IMR-90 (cell line): ENCODE data around the gene BSPRY. TPM values are rescaled to one million over a fixed set of nuclear protein-coding genes. Genes with fewer than 3 reads are reported as not detected.
A peak's percentile ranks its signal among the peaks of the same experiment; 100 is the strongest.

ENCODE experiments used
- ATAC-seq: fragments of 200-7000 bp; cut with Tn5 transposase; 2 replicates; pipeline ENCODE4 v1.9.1; 2020; ENCODE audit warnings: low read depth, mild to moderate bottlenecking, moderate library complexity
- BruUV-seq: library from RNA; stranded (reverse); fragments of 400-500 nt; replicated peaks from 2 replicates; lab custom pipeline; 2021; lab: Mats Ljungman, UMichigan
- CTCF ChIA-PET: fragments of 300-600 bp; formaldehyde crosslinking; extraction: SDS; loops from one replicate; lab custom pipeline; 2021; ENCODE audit warnings: antibody characterized with exemption; lab: Yijun Ruan, JAX
- POLR2A ChIA-PET: fragments of 300-600 bp; sonication (Branson Sonifier 250); formaldehyde crosslinking; loops from one replicate; lab custom pipeline; 2022; ENCODE audit warnings: antibody characterized with exemption; ENCODE audit not compliant: unreplicated experiment; lab: Charles Lee
- DNase-seq: peaks from one replicate; pipeline ENCODE4 v3.0.0; 2013
- H2AFZ ChIP-seq: replicated peaks from 2 replicates; pipeline ENCODE3; 2013; ENCODE audit warnings: low read length, mild to moderate bottlenecking; ENCODE audit not compliant: poor library complexity
- H2AK5ac ChIP-seq: 2 replicates; pipeline ENCODE4 v1.6.1; 2013; ENCODE audit warnings: low read depth, low read length, inconsistent platforms
- H2AK9ac ChIP-seq: replicated peaks from 2 replicates; pipeline ENCODE3; 2013; ENCODE audit warnings: mild to moderate bottlenecking, low read depth, low read length, moderate library complexity; ENCODE audit not compliant: poor library complexity
- H2BK120ac ChIP-seq: 2 replicates; pipeline ENCODE4 v1.6.1; 2013; ENCODE audit warnings: low read depth, low read length, inconsistent platforms
- H2BK15ac ChIP-seq: 3 replicates; pipeline ENCODE4 v1.6.1; 2013; ENCODE audit warnings: low read depth, low read length, inconsistent platforms
- H2BK20ac ChIP-seq: 2 replicates; pipeline ENCODE4 v1.6.1; 2013; ENCODE audit warnings: low read depth, mild to moderate bottlenecking, inconsistent platforms, low read length, moderate library complexity
- H2BK5ac ChIP-seq: 2 replicates; pipeline ENCODE4 v1.6.1; 2013; ENCODE audit warnings: mild to moderate bottlenecking, low read depth, low read length, inconsistent platforms; ENCODE audit not compliant: poor library complexity, severe bottlenecking
- H3K14ac ChIP-seq: replicated peaks from 2 replicates; pipeline ENCODE4 v1.6.1; 2013; ENCODE audit warnings: low read depth, low read length, inconsistent platforms
- H3K18ac ChIP-seq: 2 replicates; pipeline ENCODE4 v1.6.1; 2013; ENCODE audit warnings: low read depth, low read length, control low read depth
- H3K23ac ChIP-seq: 2 replicates; pipeline ENCODE4 v1.6.1; 2013; ENCODE audit warnings: low read depth, low read length, inconsistent platforms
- H3K27ac ChIP-seq: 2 replicates; pipeline ENCODE4 v1.5.1; 2013; ENCODE audit warnings: mild to moderate bottlenecking, control low read depth, low read length; ENCODE audit not compliant: insufficient read depth
- H3K27me3 ChIP-seq: 2 replicates; pipeline ENCODE4 v1.6.1; 2013; ENCODE audit warnings: low read length; ENCODE audit not compliant: control insufficient read depth, insufficient read depth
- H3K36me3 ChIP-seq: 2 replicates; pipeline ENCODE4 v1.6.1; 2013; ENCODE audit warnings: low read length, mixed read lengths; ENCODE audit not compliant: control insufficient read depth, insufficient read depth
- H3K4ac ChIP-seq: 2 replicates; pipeline ENCODE4 v1.6.1; 2013; ENCODE audit warnings: low read depth, low read length, inconsistent platforms
- H3K4me1 ChIP-seq: 2 replicates; pipeline ENCODE4 v1.6.1; 2013; ENCODE audit warnings: low read length, mixed read lengths; ENCODE audit not compliant: control insufficient read depth, insufficient read depth
- H3K4me2 ChIP-seq: 2 replicates; pipeline ENCODE4 v1.6.1; 2013; ENCODE audit warnings: low read depth, mild to moderate bottlenecking, control low read depth, low read length, moderate library complexity
- H3K4me3 ChIP-seq: 2 replicates; pipeline ENCODE4 v1.5.1; 2013; ENCODE audit warnings: low read depth, mild to moderate bottlenecking, control low read depth, low read length, moderate library complexity; ENCODE audit not compliant: insufficient read depth
- H3K56ac ChIP-seq: 2 replicates; pipeline ENCODE4 v1.6.1; 2013; ENCODE audit warnings: low read length, inconsistent platforms; ENCODE audit not compliant: insufficient read depth; ENCODE audit errors: extremely low read depth
- H3K79me1 ChIP-seq, 2 experiments: 2 replicates each; pipeline ENCODE4 v1.6.1; 2013; ENCODE audit warnings: low read length in 2 of 2, inconsistent platforms in 1 of 2, low read depth in 1 of 2
- H3K9ac ChIP-seq: 2 replicates; pipeline ENCODE4 v1.6.1; 2013; ENCODE audit warnings: low read depth, low read length, control low read depth
- H3K9me1 ChIP-seq: 2 replicates; pipeline ENCODE4 v1.6.1; 2013; ENCODE audit warnings: low read length, inconsistent platforms; ENCODE audit not compliant: insufficient read depth
- H3K9me3 ChIP-seq: 2 replicates; pipeline ENCODE4 v1.6.1; 2013; ENCODE audit warnings: low read length; ENCODE audit not compliant: control insufficient read depth, insufficient read depth
- H4K20me1 ChIP-seq: 2 replicates; pipeline ENCODE4 v1.6.1; 2013; ENCODE audit warnings: low read length, inconsistent platforms; ENCODE audit not compliant: insufficient read depth
- H4K5ac ChIP-seq: 2 replicates; pipeline ENCODE4 v1.6.1; 2013; ENCODE audit warnings: mild to moderate bottlenecking, low read depth, low read length, control low read depth
- H4K8ac ChIP-seq, 2 experiments: 2 replicates each; pipeline ENCODE4 v1.6.1; 2013; ENCODE audit warnings: low read depth in 2 of 2, low read length in 2 of 2, control low read depth in 1 of 2, inconsistent platforms in 1 of 2
- H4K91ac ChIP-seq: 2 replicates; pipeline ENCODE4 v1.6.1; 2013; ENCODE audit warnings: low read depth, low read length, inconsistent platforms; ENCODE audit not compliant: insufficient read depth
- FOS ChIP-seq: fragments of 150-350 bp; IDR thresholded peaks from 2 replicates; pipeline ENCODE4 v1.6.1; 2016; ENCODE audit warnings: low read depth, low read length
- MAFK ChIP-seq: IDR thresholded peaks from 2 replicates; pipeline ENCODE4 v1.6.1; 2012; ENCODE audit warnings: low read depth, low read length, improper control_type of control experiment
- NFE2L2 ChIP-seq: fragments of 150-350 bp; IDR thresholded peaks from 2 replicates; pipeline ENCODE4 v1.6.1; 2016; ENCODE audit warnings: low read depth, mild to moderate bottlenecking, low read length
- POLR2A ChIP-seq: IDR thresholded peaks from 2 replicates; pipeline ENCODE4 v1.6.1; 2012; ENCODE audit warnings: mild to moderate bottlenecking, low read depth, low read length
- RFX5 ChIP-seq: IDR thresholded peaks from 2 replicates; pipeline ENCODE4 v1.8.0; 2012; ENCODE audit warnings: low read depth, mild to moderate bottlenecking, low read length, moderate library complexity
- WGBS, 2 experiments: methylation state at CpG; one replicate each; pipeline versions ENCODE4 v1.1.5 to v1.1.7; 2013; ENCODE audit warnings: missing lambda C conversion rate in 2 of 2; ENCODE audit not compliant: insufficient read length in 1 of 2; ENCODE audit errors: extremely low coverage in 2 of 2; 5-methylcytosine and 5-hydroxymethylcytosine counted together
- dilution Hi-C: fragments of 300-500 bp; cut with HindIII; formaldehyde crosslinking; loops from one replicate; pipeline ENCODE4 v1.14.3; 2018; ENCODE audit warnings: low sequenced_read_pairs; ENCODE audit not compliant: unreplicated experiment
- in situ Hi-C: fragments of 300-500 bp; cut with MboI; formaldehyde crosslinking; loops from 3 replicates; pipeline ENCODE4 v1.14.3; 2019; ENCODE audit warnings: low sequenced_read_pairs, inconsistent platforms, mixed read lengths
- intact Hi-C: fragments of 100-400 bp; cut with micrococcal nuclease; formaldehyde crosslinking; loops from 2 replicates; pipeline ENCODE4 v1.10.0; 2022
- polyA plus RNA-seq, 3 experiments: library from polyadenylated mRNA; depleted of rRNA; stranded (reverse); fragments of >200 nt; gene quantifications; 2 replicates each; pipeline ENCODE4 v1.2.3, GENCODE V29; 2012; ENCODE audit warnings: low replicate concordance in 1 of 3
- total RNA-seq: library from RNA; depleted of rRNA; stranded (reverse); fragments of >200 nt; gene quantifications from 2 replicates; pipeline ENCODE4 v1.2.3, GENCODE V29; 2012
- TF ChIP-seq, protein P1 (sequence below): fragments of 150-350 bp; IDR thresholded peaks from 2 replicates; pipeline ENCODE4 v1.6.1; 2017; ENCODE audit warnings: mild to moderate bottlenecking, antibody characterized with exemption, low read length, low read depth
- TF ChIP-seq, protein P2 (sequence below): conservative IDR thresholded peaks from 2 replicates; pipeline ENCODE4 v1.5.1; 2012; ENCODE audit warnings: mild to moderate bottlenecking, low read depth, low read length, improper control_type of control experiment

BSPRY gene
- total and polyA plus RNA-seq, 2 of the 4 experiments (the other 2 are of a cell fraction) = not detected

- TF ChIP-seq, protein P1, sequence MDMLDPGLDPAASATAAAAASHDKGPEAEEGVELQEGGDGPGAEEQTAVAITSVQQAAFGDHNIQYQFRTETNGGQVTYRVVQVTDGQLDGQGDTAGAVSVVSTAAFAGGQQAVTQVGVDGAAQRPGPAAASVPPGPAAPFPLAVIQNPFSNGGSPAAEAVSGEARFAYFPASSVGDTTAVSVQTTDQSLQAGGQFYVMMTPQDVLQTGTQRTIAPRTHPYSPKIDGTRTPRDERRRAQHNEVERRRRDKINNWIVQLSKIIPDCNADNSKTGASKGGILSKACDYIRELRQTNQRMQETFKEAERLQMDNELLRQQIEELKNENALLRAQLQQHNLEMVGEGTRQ = peak; percentile 11; the same call in 1 of the 2 replicates
- TF ChIP-seq POLR2A (no peak), FOS (no peak)
Observed at GRCh38 chr9:113340011-113340699, 9.2 kb upstream of the BSPRY start, which contains the start of gene WDR31 (continued).

DNA sequence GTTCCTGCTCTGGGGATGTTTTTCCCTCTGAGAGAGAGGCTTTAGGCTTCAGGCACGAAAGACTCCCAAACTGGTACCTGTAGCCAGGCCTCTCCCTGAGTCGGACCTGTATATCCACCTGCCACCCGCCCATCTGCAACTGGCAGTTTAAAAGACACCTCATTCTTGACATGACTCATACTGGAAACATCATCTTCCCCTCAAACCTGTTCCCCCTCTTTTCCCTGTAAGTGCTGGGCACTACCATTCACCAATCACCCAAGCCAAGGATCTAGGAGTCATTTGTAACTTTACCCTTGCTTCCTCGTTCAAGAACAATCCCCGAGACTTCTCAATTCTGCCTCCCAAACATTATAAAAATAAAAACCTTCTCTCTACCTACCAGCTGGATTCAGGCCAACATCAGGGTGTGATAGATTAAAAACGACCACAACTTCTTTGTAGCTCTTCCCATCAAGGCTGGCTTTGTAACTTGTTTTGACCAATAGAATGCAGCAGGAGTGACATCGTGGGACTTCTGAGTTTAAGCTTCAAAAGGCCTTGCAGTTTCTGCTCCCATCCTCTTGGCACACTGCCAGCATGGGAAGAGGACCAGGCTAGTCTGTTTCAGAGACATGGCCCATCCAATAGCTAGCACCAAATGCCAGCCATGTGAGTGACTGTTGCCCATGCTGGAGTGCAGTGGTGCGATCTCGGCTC is 7.5 kb upstream of the BSPRY start:
- in situ Hi-C loops = no loop called here
- intact Hi-C loops = no loop called here
- CTCF ChIA-PET = no interaction called here

More for the DNA sequence above, 7.5 kb upstream of the BSPRY start:
- no peak for DNase-seq
- no peak overlapping the region for H4K91ac ChIP-seq
- TF ChIP-seq, protein P2, sequence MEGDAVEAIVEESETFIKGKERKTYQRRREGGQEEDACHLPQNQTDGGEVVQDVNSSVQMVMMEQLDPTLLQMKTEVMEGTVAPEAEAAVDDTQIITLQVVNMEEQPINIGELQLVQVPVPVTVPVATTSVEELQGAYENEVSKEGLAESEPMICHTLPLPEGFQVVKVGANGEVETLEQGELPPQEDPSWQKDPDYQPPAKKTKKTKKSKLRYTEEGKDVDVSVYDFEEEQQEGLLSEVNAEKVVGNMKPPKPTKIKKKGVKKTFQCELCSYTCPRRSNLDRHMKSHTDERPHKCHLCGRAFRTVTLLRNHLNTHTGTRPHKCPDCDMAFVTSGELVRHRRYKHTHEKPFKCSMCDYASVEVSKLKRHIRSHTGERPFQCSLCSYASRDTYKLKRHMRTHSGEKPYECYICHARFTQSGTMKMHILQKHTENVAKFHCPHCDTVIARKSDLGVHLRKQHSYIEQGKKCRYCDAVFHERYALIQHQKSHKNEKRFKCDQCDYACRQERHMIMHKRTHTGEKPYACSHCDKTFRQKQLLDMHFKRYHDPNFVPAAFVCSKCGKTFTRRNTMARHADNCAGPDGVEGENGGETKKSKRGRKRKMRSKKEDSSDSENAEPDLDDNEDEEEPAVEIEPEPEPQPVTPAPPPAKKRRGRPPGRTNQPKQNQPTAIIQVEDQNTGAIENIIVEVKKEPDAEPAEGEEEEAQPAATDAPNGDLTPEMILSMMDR = no peak
- no peak for TF ChIP-seq POLR2A
- no peak for TF ChIP-seq MAFK
- no peak for TF ChIP-seq RFX5
- no peak for TF ChIP-seq NFE2L2
- dilution Hi-C loops = no loop called here
- no peaks in the 10 kb centered on the region for H3K4me1 ChIP-seq
- H2BK5ac ChIP-seq = no peak overlapping the region
- no peak overlapping the region for H3K23ac ChIP-seq
- no peak overlapping the region for H3K27ac ChIP-seq
- no peak overlapping the region for H3K4me3 ChIP-seq
- H3K79me1 ChIP-seq = peaks cover 0 to 4% of the 10 kb centered on the region in 2 experiments; a peak in 1 of 4 replicates
- no peak overlapping the region for H3K18ac ChIP-seq
- no peaks in the 10 kb centered on the region for H3K36me3 ChIP-seq
- H2AK5ac ChIP-seq = no peak overlapping the region
- H2BK15ac ChIP-seq = no peak overlapping the region
- WGBS, 2 experiments = 87 to 100% methylated on average over 2 of the region's 9 CpGs
- peak overlapping the region; percentile 49 for H2AFZ ChIP-seq
- no TSS peak for BruUV-seq
- no peak overlapping the region for H4K8ac ChIP-seq
- H3K4me2 ChIP-seq = no peak overlapping the region
- H4K5ac ChIP-seq = no peak overlapping the region
- H2BK120ac ChIP-seq = no peak overlapping the region
- 0 out of 2 replicates have a peak, but pooled peaks cover 3% of the 10 kb centered on the region for H3K27me3 ChIP-seq
- no peaks in the 10 kb centered on the region for H3K9me3 ChIP-seq
- POLR2A ChIA-PET = no interaction called here
- peaks cover 10% of the 10 kb centered on the region for H3K9me1 ChIP-seq
- H2AK9ac ChIP-seq = no peak overlapping the region
- no peak overlapping the region for H3K4ac ChIP-seq
- H2BK20ac ChIP-seq = no peak overlapping the region
- H3K56ac ChIP-seq = no peak overlapping the region
- no peak overlapping the region for H3K14ac ChIP-seq
- no peak overlapping the region for H3K9ac ChIP-seq
- ATAC-seq = no peak
- H4K20me1 ChIP-seq = no peaks in the 10 kb centered on the region
